ENCODE measurements around the gene DLX2. TPM values are rescaled to one million over a fixed set of nuclear protein-coding genes. Genes with fewer than 3 reads are reported as not detected.
A peak's percentile ranks its signal among the peaks of the same experiment; 100 is the strongest.

Gene DLX2
- total and polyA plus RNA-seq, 2 of the 13 experiments (the other 11 are each of a cell fraction or from before 2014, with no cell fraction given): 0.07 to 0.15 TPM

- TF ChIP-seq CEBPG (CRISPR knock-in tag; IDR thresholded peaks at IDR 0.05) (0 out of 2 replicates have a peak, but pooled peaks have one; percentile 3), ZNF589 (CRISPR knock-in tag; conservative IDR thresholded peaks at IDR 0.05) (no peak), SOX13 (IDR thresholded peaks at IDR 0.05) (no peak), SOX13 (CRISPR knock-in tag; conservative IDR thresholded peaks at IDR 0.05 in 1 of 2, IDR thresholded peaks at IDR 0.05 in 1 of 2) (peak in 1 of 2 experiments; percentile 89; a peak in 2 of 4 replicates), DDIT3 (CRISPR knock-in tag; IDR thresholded peaks at IDR 0.05) (no peak), ZNF563 (CRISPR knock-in tag; IDR thresholded peaks at IDR 0.05) (no peak), ZNF326 (CRISPR knock-in tag; IDR thresholded peaks at IDR 0.05; ENCODE audit: borderline replicate concordance) (no peak), ZNF557 (CRISPR knock-in tag; IDR thresholded peaks at IDR 0.05) (no peak), SOX5 (CRISPR knock-in tag; IDR thresholded peaks at IDR 0.05; ENCODE audit: borderline replicate concordance) (peak; percentile 88; the same call in 1 of the 2 replicates), FOXP1 (IDR thresholded peaks at IDR 0.05) (no peak), FOXP1 (CRISPR knock-in tag; IDR thresholded peaks at IDR 0.05) (peak; percentile 43; the same call in 1 of the 2 replicates), JUND (CRISPR knock-in tag; IDR thresholded peaks at IDR 0.05) (no peak), CSRNP1 (CRISPR knock-in tag; IDR thresholded peaks at IDR 0.05) (no peak), ARID5B (CRISPR knock-in tag; IDR thresholded peaks at IDR 0.05) (peak; percentile 72), GATAD2A (CRISPR knock-in tag; IDR thresholded peaks at IDR 0.05) (peak; percentile 34; the same call in 1 of the 2 replicates), ZKSCAN8 (CRISPR knock-in tag; IDR thresholded peaks at IDR 0.05; ENCODE audit: borderline replicate concordance) (0 out of 2 replicates have a peak, but pooled peaks have one; percentile 40), ZNF180 (CRISPR knock-in tag; IDR thresholded peaks at IDR 0.05; ENCODE audit: borderline replicate concordance, low read depth) (no peak), ATAD3A (CRISPR knock-in tag; IDR thresholded peaks at IDR 0.05) (no peak), RFX3 (CRISPR knock-in tag; IDR thresholded peaks at IDR 0.05) (no peak), ETV6 (CRISPR knock-in tag; conservative IDR thresholded peaks at IDR 0.05) (no peak), FOXA3 (CRISPR knock-in tag; IDR thresholded peaks at IDR 0.05) (peak; percentile 28; the same call in 1 of the 2 replicates)
These were observed 17.4 kb upstream of the DLX2 start (continued) for GRCh38 chr2:172120118-172120517.
